Left lung (tissue), 10 donors: ENCODE results near the gene SIVA1. TPM values are rescaled to one million over a fixed set of nuclear protein-coding genes. Genes with fewer than 3 reads are reported as not detected.

Source experiments
- ATAC-seq: fragments of 200-7000 bp; cut with Tn5 transposase; one replicate; pipeline ENCODE4 v1.9.1; 2020; ENCODE audit warnings: moderate library complexity
- DNase-seq, 4 donors: peaks; one replicate each; pipeline ENCODE4 v3.0.0-alpha.2; 2013 to 2020
- H3K27ac ChIP-seq, 2 donors: fragments of 200-600 bp; sonication (generic) in 1 of 2; one replicate each; pipeline versions ENCODE4 v1.5.0 to v1.8.0; 2020 to 2021
- H3K27me3 ChIP-seq, 2 donors: fragments of 200-600 bp; sonication (generic) in 1 of 2; one replicate each; pipeline versions ENCODE4 v1.5.0 to v1.8.0; 2020 to 2021
- H3K36me3 ChIP-seq, 2 donors: fragments of 200-600 bp; sonication (generic) in 1 of 2; one replicate each; pipeline versions ENCODE4 v1.5.0 to v1.8.0; 2020 to 2021
- H3K4me1 ChIP-seq, 2 donors: fragments of 200-600 bp; one replicate each; pipeline ENCODE4 v1.8.0; 2021
- H3K4me3 ChIP-seq, 2 donors: fragments of 200-600 bp; sonication (generic) in 1 of 2; one replicate each; pipeline versions ENCODE4 v1.5.0 to v1.8.0; 2020 to 2021; ENCODE audit warnings: mild to moderate bottlenecking in 1 of 2
- H3K9me3 ChIP-seq, 2 donors: fragments of 200-600 bp; sonication (generic) in 1 of 2; one replicate each; pipeline versions ENCODE4 v1.5.0 to v1.8.0; 2020 to 2021
- CTCF ChIP-seq, 2 donors: fragments of 200-600 bp; sonication (generic) in 1 of 2; IDR thresholded peaks; one replicate each; pipeline versions ENCODE4 v1.5.0 to v1.8.0; 2021; ENCODE audit warnings: antibody characterized with exemption in 2 of 2
- intact Hi-C, 2 donors: fragments of 100-400 bp; cut with DNase I; formaldehyde crosslinking; loops; one replicate each; pipeline versions ENCODE4 v1.11.2 to v1.14.2; 2022
- polyA plus RNA-seq, 6 donors: library from polyadenylated mRNA; unstranded; fragments of 120-200 nt; gene quantifications; one replicate each; pipeline ENCODE4 v1.2.1, GENCODE V29; 2013; ENCODE audit not compliant: insufficient read length in 6 of 6
- total RNA-seq, 2 donors: library from RNA; stranded (reverse); fragmentation: NEBNext Ultra II Directional; extraction: Animal tissue kit (Norgen Biotek cat#: 25700); gene quantifications; one replicate each; pipeline ENCODE4 v1.2.1, GENCODE V29; 2021
- donor health status: DM: no; HTN: yes; CAD: no.
- donor health status: DM: no; HTN: no; CAD: no.

The SIVA1 gene
- total and polyA plus RNA-seq, 8 donors: 54.4 to 88.4 (median 72.0) TPM

GRCh38 chr14:104803912-104804410 lies 51.0 kb downstream of the SIVA1 start:
- intact Hi-C loops: no loop called here

GRCh38 chr14:104804481-104805325 lies 51.8 kb downstream of the SIVA1 start:
- ATAC-seq (peak; percentile 4), DNase-seq (peak in 1 of 4 donors; percentile 23)
- Histone ChIP-seq H3K27ac (no peak overlapping the region), H3K36me3 (no peaks in the 10 kb centered on the region), H3K4me3 (no peak overlapping the region), H3K4me1 (peaks cover 7 to 50% of the 10 kb centered on the region in 2 donors), H3K9me3 (no peaks in the 10 kb centered on the region), H3K27me3 (peaks cover 0 to 13% of the 10 kb centered on the region in 2 donors)
- intact Hi-C loops: no loop called here
- TF ChIP-seq CTCF (IDR thresholded peaks at IDR 0.05): no peak

More at GRCh38 chr14:104803912-104804410, 51.0 kb downstream of the SIVA1 start:
- H3K36me3 ChIP-seq: no peaks in the 10 kb centered on the region
- ATAC-seq (no peak), DNase-seq (peak in 1 of 4 donors; percentile 52)
- no peak overlapping the region for H3K4me3 ChIP-seq
- H3K9me3 ChIP-seq: no peaks in the 10 kb centered on the region
- no peak for TF ChIP-seq CTCF (IDR thresholded peaks at IDR 0.05)
- H3K27me3 ChIP-seq: peaks cover 0 to 13% of the 10 kb centered on the region in 2 donors
- H3K27ac ChIP-seq: no peak overlapping the region
- H3K4me1 ChIP-seq: peaks cover 7 to 56% of the 10 kb centered on the region in 2 donors

- DNase-seq (peak in 1 of 4 donors; percentile 81), ATAC-seq (peak; percentile 61)
- Histone ChIP-seq H3K36me3 (no peaks in the 10 kb centered on the region), H3K27ac (no peak overlapping the region), H3K4me3 (no peak overlapping the region), H3K27me3 (peaks cover 0 to 9% of the 10 kb centered on the region in 2 donors), H3K4me1 (peaks cover 7 to 45% of the 10 kb centered on the region in 2 donors), H3K9me3 (no peaks in the 10 kb centered on the region)
- intact Hi-C loops: no loop called here
- no peak for TF ChIP-seq CTCF (IDR thresholded peaks at IDR 0.05)
Observed at GRCh38 chr14:104805326-104805678, 52.4 kb downstream of the SIVA1 start.

- TF ChIP-seq CTCF (IDR thresholded peaks at IDR 0.05): no peak
- H3K9me3 ChIP-seq: no peaks in the 10 kb centered on the region
- H3K4me1 ChIP-seq: peaks cover 7 to 42% of the 10 kb centered on the region in 2 donors
- no peaks in the 10 kb centered on the region for H3K36me3 ChIP-seq
- peaks cover 0 to 6% of the 10 kb centered on the region in 2 donors for H3K27me3 ChIP-seq
- DNase-seq (peak in 1 of 4 donors; percentile 62), ATAC-seq (no peak)
- intact Hi-C loops: no loop called here
- no peak overlapping the region for H3K27ac ChIP-seq
- no peak overlapping the region for H3K4me3 ChIP-seq
Observed at GRCh38 chr14:104805941-104806624, 53.1 kb downstream of the SIVA1 start.
